ENCODE results near the gene IGFBP2. TPM values are rescaled to one million over a fixed set of nuclear protein-coding genes. Genes with fewer than 3 reads are reported as not detected.

Gene IGFBP2
- total and polyA plus RNA-seq, 2 of the 4 experiments (the other 2 are of a cell fraction): 33.5 to 236 TPM

DNA sequence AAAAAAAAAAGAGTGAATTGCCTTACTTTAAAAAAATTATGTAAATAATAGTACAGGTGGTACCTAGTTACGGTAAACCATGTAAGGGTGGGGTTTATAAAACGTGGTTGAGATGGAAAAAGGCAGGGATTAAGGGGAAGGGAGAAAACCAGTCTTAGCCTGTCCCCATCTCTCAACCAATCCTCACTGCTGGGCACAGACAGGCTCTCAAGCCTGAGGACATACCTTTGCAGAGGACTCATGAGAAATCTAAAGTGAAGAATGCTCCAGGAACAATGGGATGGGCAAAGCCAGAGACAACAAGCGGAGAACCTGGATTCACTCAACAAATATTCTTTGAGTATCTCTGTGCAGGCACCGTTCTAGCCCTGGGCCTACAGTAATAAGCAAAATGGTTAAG lies 3.4 kb upstream of the IGFBP2 start:
- Histone ChIP-seq H3K27ac (ENCODE audit: insufficient read depth, low read length) (no peak overlapping the region), H3K18ac (ENCODE audit: low read depth, low read length) (no peak overlapping the region), H2AK5ac (ENCODE audit: low read depth, low read length) (no peak overlapping the region), H3K4me3 (ENCODE audit: insufficient read depth, low read depth, low read length) (no peak overlapping the region), H3K9ac (ENCODE audit: low read depth, low read length) (no peak overlapping the region), H4K20me1 (ENCODE audit: insufficient read depth, low read length) (no peaks in the 10 kb centered on the region), H2BK20ac (ENCODE audit: low read depth, low read length) (no peak overlapping the region), H3K4ac (ENCODE audit: low read depth, low read length) (no peak overlapping the region), H3K23ac (ENCODE audit: low read depth, low read length) (no peak overlapping the region), H2BK15ac (ENCODE audit: low read depth, low read length) (no peak overlapping the region), H3K14ac (replicated peaks; ENCODE audit: low read depth, low read length) (no peak overlapping the region), H3K27me3 (ENCODE audit: control insufficient read depth, insufficient read depth, low read length) (peaks cover 41% of the 10 kb centered on the region), H3K36me3 (ENCODE audit: control insufficient read depth, insufficient read depth, low read length) (no peaks in the 10 kb centered on the region), H4K91ac (ENCODE audit: insufficient read depth, low read depth, low read length) (no peak overlapping the region), H4K5ac (ENCODE audit: low read depth, low read length) (no peak overlapping the region), H3K4me2 (ENCODE audit: low read depth, low read length) (no peak overlapping the region), H3K4me1 (ENCODE audit: control insufficient read depth, insufficient read depth, low read length) (peaks cover 2% of the 10 kb centered on the region; the same call in 1 of the 2 replicates), H2BK5ac (ENCODE audit: low read depth, low read length, poor library complexity, severe bottlenecking) (no peak overlapping the region), H3K79me1 (ENCODE audit: low read depth in 1 of 2, low read length in 2 of 2) (no peaks in the 10 kb centered on the region), H3K9me3 (ENCODE audit: control insufficient read depth, insufficient read depth, low read length) (no peaks in the 10 kb centered on the region), H2AK9ac (replicated peaks; ENCODE audit: low read depth, low read length, poor library complexity) (no peak overlapping the region), H3K9me1 (ENCODE audit: insufficient read depth, low read length) (no peaks in the 10 kb centered on the region), H3K56ac (ENCODE audit: extremely low read depth, insufficient read depth, low read length) (no peak overlapping the region), H2AFZ (replicated peaks; ENCODE audit: low read length, poor library complexity) (no peak overlapping the region), H2BK120ac (ENCODE audit: low read depth, low read length) (no peak overlapping the region), H4K8ac (ENCODE audit: low read depth in 2 of 2, low read length in 2 of 2) (no peak overlapping the region)
- ATAC-seq (ENCODE audit: low read depth) (no peak), DNase-seq (no peak)
- dilution Hi-C loops (cut with HindIII; ENCODE audit: low sequenced_read_pairs, unreplicated experiment) (no loop called here), in situ Hi-C loops (cut with MboI; ENCODE audit: low sequenced_read_pairs) (no loop called here), intact Hi-C loops (cut with micrococcal nuclease) (no loop called here)
- no CpG with 5 or more reads among the region's 4 CpGs for WGBS, 2 experiments (ENCODE audit: extremely low coverage in 2 of 2, insufficient read length in 1 of 2)
- no peak for TF ChIP-seq ELK1 (IDR thresholded peaks at IDR 0.05; ENCODE audit: borderline replicate concordance, low read depth, low read length)
- TF ChIP-seq RFX5 (IDR thresholded peaks at IDR 0.05; ENCODE audit: low read depth, low read length): no peak
- TF ChIP-seq CHD1 (IDR thresholded peaks at IDR 0.05; ENCODE audit: low read depth, low read length): no peak
- TF ChIP-seq MAFK (IDR thresholded peaks at IDR 0.05; ENCODE audit: low read depth, low read length): no peak
- no peak for TF ChIP-seq USF2 (IDR thresholded peaks at IDR 0.05; ENCODE audit: low read depth, low read length)
- TF ChIP-seq POLR2A (IDR thresholded peaks at IDR 0.05; ENCODE audit: low read depth, low read length): no peak
- ChIA-PET CTCF (interaction anchor here (0.6 kb wide), 1 partner anchor 93 kb away, joined by 3 read pairs; no protein-coding TSS in a partner anchor), POLR2A (ENCODE audit: unreplicated experiment) (interaction anchor here (0.6 kb wide), 1 partner anchor 38 kb away, joined by 3 read pairs; no protein-coding TSS in a partner anchor)
- no TSS peak for BruUV-seq (replicated peaks)
